GM12874 (cell line): ENCODE results near the gene MYO3B.

Experiments
- CTCF ChIP-seq: IDR thresholded peaks from 2 replicates; pipeline ENCODE4 v1.5.1; 2011; ENCODE audit warnings: low read depth, mild to moderate bottlenecking, control low read depth, low read length, moderate library complexity; ENCODE audit not compliant: insufficient read depth

MYO3B gene

GRCh38 chr2:170493426-170494097 is 315.6 kb downstream of the MYO3B start:
- TF ChIP-seq CTCF = no peak

- TF ChIP-seq CTCF = no peak
Observed at GRCh38 chr2:170495896-170496295, 317.9 kb downstream of the MYO3B start.

GRCh38 chr2:170498619-170499018 is 320.7 kb downstream of the MYO3B start:
- TF ChIP-seq CTCF = no peak

- no peak for TF ChIP-seq CTCF
Observed at GRCh38 chr2:170500104-170500503, 322.2 kb downstream of the MYO3B start.

- no peak for TF ChIP-seq CTCF
Observed at GRCh38 chr2:170500770-170501169, 322.8 kb downstream of the MYO3B start.

- no peak for TF ChIP-seq CTCF
Observed at GRCh38 chr2:170501421-170502043, 323.6 kb downstream of the MYO3B start.

- no peak for TF ChIP-seq CTCF
Observed at GRCh38 chr2:170502361-170503130, 324.6 kb downstream of the MYO3B start.
